HG03039 (cell line): ENCODE measurements around the gene SLC29A3.

ENCODE experiments used
- ATAC-seq: cut with Tn5 transposase; IDR thresholded peaks from one replicate; pipeline ENCODE4 v1.9.1; 2021; ENCODE audit warnings: mild to moderate bottlenecking, moderate library complexity; ENCODE audit not compliant: unreplicated experiment

The SLC29A3 gene

DNA sequence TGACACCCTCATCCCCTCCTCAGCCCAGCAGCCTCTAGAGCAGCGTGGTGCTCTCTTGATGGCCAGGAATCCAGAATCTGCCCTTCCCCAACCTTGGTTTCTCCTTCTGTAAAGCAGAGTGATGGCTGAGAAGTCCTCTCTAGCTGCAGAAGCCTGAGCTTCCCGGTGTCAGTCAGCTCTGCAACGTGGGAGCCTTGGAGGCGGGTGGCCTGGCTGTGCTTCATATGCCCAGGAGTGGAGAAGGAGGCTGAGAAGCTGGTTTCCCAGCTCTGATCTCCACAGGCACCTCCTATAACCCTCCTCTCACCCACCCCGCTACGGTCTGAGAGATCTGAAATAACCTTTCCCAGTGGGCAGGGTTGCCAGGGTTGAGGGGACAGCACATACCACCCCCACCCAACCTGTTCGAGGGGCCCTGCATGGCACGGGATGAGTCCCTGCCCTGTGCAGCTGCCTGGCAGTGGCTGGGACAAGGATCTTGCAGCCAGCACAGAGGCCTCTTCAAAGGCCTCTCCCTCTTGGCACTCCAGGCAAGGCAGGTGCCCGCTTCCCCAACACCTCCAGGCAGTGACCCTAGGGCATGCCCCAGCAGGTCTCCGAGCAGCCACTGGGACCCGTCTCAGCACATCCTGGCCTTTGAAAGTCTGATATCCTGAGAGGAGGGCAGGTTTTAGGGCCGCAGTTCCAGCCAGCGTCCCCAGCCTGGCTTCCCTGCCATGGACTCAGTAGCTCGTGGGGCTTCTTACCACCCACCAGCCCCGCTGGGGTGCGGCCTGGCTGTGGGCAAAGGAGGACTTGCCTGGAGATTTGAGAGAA lies 18.3 kb upstream of the SLC29A3 start:
- no peak for ATAC-seq

DNA sequence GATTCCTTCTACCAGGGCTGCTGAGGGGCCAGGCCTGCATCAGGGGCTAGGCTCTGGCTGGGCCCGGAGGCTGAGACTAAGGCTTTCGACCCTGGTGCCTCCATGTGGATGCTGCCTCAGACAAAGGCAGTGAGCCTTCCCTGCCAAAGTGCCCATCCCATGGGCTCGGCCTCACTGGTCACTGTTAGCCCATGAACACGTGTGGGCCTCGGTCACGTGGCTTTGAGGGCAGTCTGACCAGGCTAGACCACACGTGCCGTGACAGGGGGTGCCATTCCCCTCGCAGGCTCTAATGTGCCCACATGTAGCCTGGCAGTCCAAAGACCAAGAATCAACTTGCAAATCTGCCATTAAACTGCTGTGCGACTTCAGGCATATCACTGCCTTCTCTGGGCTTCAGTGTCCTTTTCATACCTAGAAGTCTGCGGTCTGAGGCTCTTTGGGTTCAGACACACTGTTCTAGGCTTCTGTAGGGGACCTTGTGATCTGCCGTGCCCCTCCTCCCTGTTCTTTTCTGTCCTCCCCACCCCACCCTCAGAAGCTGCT lies 17.6 kb upstream of the SLC29A3 start:
- ATAC-seq = no peak

DNA sequence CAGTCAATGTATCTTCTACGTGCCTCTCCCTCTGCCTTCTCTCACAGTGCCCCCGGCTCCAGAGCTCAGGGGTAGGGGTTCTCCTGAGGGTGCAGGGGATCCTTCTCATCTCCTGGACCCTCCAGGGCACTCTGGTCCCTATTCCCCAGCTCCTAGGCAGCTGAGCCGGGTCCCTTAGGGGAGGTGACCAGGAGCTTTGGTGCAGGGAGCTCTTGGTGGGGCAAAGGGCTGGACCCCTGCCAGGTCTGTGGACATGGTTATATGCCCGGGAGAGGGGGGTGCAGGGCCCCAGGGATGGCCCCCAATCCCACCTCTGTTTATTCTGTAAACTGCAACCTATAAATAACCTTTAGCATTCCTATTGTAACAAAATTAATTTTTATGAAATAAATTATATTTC lies 16.6 kb upstream of the SLC29A3 start:
- ATAC-seq = no peak

DNA sequence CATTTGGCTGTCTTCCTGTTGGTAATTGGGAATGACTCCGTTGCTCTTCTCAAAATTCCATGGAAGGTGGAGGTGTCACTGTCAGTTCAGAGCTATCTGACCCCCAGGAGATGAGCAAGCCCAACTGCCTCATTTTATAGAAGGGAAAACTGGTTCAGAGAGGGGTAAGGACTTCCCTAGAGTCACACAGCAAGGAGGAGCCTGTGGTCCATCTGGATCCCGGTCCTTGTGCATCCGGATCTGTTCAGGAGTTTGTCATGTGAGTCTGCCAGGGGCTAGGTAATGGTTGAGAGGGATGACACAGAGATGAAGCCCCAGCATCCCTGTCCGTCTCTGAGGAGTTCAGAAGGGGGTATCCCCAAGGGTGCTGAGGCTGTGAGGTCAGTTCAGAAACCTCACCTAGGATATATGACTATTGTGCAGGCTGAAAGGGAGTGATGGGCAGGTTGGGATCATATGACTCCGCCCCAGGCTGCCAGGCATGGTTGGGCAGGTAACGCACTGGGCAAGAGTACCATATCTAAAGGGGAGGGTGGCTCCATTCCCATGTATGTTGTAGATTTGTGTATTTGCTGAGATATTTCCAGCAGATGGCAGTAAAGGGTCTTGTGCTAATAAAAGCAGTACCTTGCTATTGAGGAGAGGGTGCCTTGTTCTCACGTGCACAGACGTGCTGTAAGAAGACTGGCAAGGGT lies 16.0 kb upstream of the SLC29A3 start:
- ATAC-seq = no peak

DNA sequence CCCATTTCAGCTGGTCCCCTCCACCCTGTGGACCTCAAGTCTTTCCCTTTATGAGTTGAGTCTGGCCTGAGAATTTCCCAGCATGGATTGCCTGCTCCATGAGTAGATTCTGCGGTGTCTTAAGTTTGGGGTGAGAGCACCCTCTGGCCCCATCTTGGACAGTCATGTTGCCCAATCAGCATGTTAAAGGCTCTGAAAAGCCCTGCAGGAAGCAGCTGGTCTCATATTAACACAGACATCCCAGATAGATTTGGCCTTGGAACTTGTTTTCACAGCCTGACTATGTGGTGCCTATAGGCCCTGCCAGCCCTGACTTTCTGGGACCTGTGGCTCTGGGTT lies 15.5 kb upstream of the SLC29A3 start:
- ATAC-seq = no peak

DNA sequence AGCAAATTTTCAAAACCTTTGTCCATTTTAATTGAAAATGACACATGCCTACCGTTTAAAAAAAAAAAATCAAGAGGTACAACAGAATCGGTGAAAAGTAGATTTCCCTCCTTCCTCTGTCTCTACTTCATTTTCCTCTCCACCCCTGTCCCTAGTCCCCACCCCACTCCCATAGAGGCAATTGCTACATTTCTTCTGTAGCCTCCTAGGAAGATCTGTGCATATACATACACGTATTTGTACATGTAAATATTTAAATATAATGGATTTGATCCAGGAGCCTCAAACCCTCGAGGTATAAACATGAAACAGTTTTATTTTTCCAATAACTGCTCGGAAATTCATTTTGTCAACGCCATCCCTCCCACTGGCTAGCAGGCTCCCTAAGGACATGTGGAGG lies 14.1 kb upstream of the SLC29A3 start:
- no peak for ATAC-seq

DNA sequence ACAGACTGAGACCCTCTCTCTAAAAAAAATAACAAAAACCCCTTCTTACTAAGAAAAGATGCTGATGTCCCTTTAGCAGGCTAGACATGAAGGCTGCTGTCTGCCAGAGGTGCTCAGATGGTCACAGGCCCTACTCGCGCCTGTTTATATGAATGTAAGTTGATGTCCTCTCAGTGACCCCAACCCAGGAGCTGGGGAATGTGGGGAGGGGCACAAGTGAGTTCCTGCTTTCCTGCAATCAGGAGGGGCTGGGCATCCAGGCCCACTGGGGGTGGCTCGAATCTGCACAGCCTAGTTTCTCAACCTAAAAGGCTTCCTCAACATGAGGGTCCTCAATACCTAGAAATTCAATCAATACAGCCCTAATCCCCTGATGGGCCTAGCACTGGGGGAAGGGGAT lies 12.1 kb upstream of the SLC29A3 start:
- ATAC-seq = no peak

DNA sequence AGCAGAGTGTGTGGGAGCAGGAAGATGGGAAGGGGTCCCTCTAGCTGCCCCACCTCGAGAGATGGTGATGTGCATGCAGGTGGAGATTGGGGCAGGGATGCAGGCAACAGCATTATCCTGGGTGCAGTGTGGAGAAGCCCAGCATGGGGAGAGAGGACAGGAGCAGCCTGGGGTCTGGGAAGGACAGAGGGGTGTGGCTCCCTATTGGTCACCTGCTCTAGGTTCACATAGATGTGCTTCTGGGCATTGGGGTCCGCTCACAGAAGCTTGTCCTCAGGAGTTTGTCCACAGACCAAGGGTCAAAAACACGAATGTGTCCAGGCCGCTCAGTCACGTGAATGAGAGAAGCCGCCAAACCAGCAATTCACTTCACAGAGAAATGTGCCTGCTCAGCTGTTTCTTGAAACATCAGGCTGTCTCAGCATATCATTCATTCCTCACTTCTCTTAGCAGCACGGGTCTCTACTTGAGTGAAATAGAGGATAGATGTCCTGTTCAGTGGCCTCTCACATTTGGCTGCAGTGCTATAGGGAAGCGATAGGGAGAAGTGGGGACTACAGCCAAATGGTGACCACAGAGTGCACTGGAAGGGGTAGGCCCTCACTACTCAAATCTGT lies 11.5 kb upstream of the SLC29A3 start:
- no peak for ATAC-seq

DNA sequence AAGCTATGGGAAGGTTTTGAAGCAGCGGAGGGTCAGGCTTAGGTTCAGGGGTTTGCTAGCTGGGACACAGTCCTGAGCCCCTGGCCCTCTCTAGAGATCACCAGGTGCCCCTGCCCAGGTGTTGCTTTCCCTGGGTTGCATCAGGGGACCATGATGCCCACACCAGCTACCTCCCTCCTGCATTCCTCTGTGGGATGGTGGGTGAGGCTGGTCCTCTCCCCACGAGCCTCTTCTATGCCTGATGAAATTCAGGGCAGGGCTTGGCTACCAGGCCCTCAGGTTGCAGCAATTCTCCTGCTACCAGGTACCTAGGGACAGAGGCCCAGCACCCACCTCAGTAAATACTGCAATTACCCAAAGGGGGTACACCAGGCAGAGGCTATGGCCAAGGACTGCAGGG lies 10.8 kb upstream of the SLC29A3 start:
- ATAC-seq = no peak

DNA sequence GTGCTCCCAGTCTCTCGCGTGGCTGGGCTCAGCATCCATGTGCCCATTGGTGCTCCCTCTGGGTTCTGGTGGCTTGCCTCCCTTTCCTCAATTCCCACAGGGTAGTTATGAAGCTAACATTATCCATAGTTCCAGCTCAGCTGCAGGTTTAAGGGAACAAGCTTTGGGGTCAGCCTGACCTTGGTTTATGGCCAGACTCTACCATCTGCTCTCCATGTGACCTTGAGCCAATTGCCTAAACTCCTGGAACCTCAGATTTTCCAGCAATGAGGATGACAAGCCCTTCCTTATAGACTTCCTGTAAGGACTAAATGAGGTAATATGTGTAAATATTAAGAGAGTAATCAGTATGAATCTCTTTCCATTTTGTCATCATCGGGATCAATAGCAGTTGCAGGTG lies 10.1 kb upstream of the SLC29A3 start:
- no peak for ATAC-seq

DNA sequence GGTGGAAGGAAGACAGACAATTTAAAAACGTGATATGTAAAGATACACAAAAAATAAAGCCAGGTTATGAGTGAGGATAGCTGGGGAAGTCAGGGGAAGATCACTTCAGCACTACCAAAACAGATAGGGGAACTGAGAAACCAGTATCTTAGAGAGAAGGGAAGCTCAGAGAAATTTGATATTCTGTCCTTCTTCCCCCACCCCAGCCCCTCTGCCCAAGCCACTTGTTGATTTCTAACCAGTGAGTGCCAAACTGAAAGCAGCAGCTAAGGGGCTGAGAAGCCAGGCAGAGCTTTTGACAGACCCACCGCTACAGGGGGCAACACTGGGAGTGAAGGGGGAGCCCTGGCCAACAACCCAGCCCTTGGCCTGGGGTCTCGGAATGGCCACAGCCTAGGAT lies 9.1 kb upstream of the SLC29A3 start:
- ATAC-seq = no peak

DNA sequence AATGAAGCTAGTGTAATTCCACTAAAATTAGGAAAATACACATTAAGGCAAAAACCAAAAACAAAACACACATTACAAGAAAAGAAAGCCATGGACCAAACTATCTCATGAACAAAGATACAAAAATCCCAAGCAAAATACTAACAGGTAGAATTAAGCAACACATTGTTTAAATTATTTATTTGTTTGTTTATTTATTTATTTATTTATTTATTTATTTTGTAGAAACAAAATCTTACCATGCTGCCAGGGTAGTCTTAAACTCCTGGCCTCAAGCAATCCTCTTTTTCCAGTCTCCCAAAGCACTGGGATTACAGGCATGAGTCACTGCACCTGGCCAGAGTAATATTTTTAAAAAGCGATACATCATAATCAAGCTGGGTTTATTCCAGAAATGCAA lies 6.8 kb upstream of the SLC29A3 start:
- no peak for ATAC-seq

DNA sequence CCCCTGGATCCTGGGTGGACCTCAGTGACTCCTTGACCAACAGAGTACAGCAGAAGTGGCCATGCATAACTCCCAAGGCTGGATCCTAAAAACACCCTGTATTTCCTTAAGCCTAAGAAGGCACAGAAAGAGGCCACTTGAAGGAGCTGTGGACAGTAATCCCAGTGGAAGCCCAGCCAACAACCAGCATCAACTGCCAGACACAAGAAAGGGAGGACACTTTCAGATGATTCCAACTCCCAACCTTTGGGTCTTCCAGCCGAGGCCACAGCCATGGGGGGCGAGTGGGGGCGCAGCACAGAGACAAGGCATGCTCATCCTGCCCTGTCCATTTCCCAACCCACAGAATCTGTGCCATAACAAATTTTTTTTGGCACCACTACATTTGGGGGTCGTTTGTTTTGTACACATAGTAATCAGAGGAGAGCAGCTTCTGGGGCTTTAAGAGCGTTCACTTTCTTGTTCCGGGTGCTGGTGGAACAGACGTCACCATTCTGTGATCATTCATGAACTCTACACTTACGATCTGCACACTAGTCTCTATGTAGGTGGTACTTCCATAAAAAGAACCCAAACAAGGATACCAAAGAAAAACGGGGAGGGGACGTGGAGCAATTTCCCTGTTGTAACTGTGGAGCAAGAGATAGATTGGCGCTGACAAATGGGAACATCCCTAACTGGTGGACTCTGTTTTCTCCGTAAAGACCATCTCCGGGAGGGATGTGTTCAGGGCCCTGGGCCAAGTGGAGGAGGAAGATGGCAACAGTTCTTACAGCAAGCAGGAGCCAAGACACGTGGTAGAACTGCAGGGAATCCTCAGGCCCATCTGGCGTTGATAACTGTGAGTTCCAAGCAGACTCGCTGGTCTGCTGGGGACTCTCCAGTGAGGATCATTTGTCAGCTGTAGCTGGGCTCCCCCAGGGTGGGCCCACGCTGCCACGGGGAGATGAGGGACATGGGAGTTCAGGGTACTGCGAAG lies 6.0 kb upstream of the SLC29A3 start:
- no peak for ATAC-seq

DNA sequence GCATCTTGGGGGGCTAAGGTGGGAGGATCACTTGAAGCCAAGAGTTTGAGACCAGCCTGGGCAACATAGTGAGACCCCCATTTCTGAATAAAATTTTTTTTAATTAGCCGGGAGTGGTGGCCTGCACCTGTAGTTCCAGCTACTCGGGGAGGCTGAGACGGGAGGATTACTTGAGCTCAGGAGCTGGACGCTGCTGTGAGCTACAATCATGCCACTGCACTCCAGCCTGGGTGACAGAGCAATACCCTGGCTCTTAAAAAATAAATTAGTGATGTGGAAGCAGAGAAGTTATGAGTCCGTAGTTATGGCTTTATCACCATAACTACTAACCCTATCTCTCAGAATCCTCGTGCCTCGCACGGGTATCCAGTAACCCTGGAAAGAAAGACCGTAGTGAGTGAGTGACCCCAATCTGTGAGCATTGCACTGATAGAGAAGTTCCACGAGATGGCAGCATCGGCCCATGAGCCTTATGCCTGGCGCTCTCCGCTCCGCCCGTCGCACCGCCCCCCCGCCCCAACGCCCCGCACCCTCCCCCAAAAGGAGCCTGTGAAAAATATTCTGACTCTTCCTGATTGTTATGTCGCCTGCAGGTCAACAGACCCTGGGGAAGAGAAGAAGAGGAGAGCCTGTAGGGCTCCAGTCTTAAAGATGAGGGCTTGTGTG lies 4.9 kb upstream of the SLC29A3 start:
- ATAC-seq = no peak

DNA sequence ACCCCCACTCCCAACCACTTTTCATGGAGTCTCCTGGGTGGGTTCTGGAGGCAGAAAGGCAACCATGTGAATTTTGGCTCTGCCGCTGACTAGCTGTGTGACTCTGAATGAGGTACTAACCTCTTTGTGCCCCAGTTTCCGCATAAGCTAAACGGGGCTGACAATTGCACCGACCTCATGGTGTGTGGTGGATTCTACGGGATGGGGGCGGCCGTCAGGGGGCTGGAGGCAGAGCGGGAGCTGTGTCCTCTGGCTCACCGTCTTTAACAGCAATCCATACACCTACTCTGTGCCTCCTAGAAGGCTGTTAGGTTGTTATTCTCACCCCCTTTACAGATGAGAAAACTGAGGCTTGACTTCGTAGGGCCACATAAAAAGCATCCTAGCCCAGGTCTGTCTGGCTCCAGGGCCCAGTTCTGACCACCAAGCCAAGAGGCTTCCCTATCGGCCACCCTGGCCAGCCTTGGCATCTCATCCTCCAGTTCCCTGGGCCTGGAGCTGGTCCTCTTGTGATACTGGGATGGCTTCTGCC lies 4.3 kb upstream of the SLC29A3 start:
- ATAC-seq = no peak

DNA sequence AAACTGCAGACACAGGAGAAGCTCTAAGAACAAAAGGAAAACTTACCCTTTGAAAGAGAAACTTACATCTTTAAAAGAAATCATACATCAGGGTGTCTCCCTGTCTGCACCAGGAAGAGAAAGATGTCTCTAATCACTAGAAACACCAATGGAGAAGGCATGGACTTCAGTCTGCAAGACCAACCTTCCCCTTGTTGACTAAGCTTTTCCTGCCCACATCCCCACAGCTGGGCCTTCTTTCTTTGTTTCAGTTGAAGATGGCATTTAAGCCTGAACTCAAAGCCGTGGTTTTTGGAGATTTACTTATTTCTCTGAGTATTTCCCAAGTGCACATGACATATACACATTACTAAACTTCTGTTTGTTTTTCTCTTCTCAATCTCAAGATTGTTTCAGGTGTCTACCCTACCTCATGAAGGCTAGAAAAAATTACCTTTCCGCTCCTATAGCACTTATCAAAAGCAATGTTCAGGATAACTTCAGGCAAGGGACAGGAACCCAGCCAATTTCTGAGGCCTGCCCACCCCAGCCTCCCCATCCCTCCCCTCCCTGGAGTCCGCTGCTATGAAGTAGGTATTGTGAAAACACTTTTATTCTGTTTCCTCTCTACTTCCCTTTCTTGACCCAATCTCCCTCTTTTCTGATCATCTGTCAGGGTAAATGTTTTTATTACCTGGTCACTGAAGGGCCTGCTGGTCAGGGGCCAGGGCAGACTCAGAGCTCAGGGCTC lies 2.8 kb upstream of the SLC29A3 start:
- ATAC-seq = no peak

DNA sequence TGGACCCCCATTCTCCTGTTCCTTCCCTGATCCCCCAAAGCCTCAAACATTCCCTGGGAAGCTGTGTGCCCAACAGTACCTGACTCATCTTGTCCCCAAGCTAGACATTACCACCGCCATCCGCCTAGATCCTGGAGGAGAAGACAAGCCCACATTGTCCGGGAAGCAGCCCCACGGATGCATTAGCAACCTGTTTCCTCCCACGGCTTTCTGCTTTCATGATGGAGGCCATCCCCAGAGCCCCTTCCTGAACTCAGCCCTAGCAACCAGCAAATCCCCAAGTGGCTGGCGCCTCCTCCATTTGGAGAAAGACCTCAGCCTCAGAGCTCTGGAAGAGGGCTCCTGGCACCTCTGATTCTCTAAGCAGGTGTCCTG lies 2.3 kb upstream of the SLC29A3 start:
- ATAC-seq = no peak

DNA sequence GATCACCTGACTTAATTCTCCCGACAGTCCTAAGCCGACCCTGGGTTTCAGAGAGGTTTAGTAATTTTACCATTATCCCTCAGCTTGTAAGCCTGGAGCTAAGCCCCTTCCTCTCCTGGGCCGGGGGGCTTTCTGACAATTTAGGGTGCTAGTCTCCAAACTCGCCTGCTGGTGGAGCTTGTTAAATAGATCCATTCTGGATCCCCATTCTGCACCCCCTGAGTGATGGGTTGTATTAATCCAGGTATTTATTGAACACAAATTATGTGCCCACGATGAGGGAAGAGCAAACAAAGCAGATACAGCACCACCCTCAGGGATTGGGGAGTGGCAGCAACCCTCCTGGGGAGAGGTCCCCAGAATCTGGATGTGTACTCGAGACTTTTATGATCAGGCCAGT lies 1.3 kb upstream of the SLC29A3 start:
- no peak for ATAC-seq

DNA sequence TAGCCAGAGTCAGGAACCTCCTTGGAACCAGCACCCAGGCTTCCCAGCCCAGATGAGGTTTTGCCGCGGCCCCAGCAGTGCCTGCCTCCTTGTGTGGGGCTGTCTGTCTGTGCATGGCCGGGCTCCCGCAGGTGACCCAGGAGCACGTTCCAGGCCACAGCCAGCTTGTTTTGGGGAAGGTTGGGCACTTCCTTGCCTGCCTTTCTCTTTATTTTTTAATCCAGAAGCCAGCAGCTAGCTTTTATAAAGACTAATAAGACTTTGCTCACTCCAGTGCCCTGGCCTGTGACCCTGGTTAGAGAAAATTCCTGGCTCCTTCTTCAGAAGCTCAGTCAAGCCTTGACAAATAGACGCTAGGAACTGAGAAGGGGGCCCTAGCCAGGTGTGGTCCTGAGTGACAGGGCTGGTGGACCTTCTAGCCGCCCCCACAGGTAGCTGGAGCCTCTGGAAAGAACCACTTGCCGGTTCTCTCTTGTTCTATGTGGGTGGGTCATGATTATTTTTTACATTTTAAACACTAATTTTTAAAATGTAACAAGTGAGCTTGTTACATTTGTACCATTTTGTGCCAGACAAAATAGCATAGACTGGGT lies 837 bp downstream of the SLC29A3 start:
- ATAC-seq = no peak
